Glomerular endothelial cell (primary cell): ENCODE measurements around the gene ST6GALNAC6. TPM values are rescaled to one million over a fixed set of nuclear protein-coding genes. Genes with fewer than 3 reads are reported as not detected.
A peak's percentile ranks its signal among the peaks of the same experiment; 100 is the strongest.
"Not testable (repeated sequence)": the region's sequence is repeated elsewhere in the genome, so short reads cannot be mapped to it uniquely, and the experiment has no call there.

Experiments used
- DNase-seq: peaks from one replicate; pipeline ENCODE4 v3.0.0-alpha.2; 2011; ENCODE audit warnings: low read depth, low spot score; ENCODE audit errors: extremely low read depth
- total RNA-seq: library from RNA; depleted of rRNA; stranded (reverse); fragments of >200 nt; gene quantifications from 2 replicates; pipeline ENCODE4 v1.2.3, GENCODE V29; 2015

Gene ST6GALNAC6
- total RNA-seq, 1 donor from 2014 or later: 72.0 TPM

DNA sequence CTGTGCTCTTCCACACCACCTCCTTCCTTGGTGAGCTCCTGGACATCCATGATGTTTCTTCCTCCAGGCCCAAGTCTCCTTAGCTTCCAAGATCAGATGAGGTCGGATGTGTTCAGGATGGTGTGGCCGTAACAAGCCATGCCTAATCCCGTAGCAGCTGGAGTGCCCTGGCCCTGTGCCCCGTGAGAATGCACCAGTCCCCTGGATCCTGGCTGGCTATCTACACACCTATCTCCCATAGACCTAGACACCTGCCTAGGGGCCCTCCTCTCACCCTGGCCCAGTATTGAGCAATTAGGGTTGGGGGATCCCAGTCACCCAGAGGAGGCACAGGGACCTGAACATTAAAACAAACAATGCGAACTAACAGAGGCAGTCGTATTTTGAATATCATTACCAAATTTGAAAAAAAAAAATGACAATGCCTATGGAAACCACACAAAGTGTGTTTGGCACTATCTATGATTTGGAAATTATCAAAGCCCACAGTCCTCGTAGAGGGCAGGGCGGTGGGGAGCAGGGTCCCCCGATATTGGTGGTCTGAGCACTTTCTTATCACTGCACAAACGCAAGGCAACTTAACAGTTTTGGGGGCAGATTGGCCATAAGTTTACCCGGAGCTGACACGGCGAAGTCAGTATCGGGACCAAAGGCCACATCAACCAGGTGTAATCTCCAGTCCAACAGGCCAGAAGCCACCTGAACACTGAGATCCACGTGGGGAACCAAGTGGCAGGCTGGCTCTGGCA is 58.1 kb downstream of the ST6GALNAC6 start:
- no peak for DNase-seq

DNA sequence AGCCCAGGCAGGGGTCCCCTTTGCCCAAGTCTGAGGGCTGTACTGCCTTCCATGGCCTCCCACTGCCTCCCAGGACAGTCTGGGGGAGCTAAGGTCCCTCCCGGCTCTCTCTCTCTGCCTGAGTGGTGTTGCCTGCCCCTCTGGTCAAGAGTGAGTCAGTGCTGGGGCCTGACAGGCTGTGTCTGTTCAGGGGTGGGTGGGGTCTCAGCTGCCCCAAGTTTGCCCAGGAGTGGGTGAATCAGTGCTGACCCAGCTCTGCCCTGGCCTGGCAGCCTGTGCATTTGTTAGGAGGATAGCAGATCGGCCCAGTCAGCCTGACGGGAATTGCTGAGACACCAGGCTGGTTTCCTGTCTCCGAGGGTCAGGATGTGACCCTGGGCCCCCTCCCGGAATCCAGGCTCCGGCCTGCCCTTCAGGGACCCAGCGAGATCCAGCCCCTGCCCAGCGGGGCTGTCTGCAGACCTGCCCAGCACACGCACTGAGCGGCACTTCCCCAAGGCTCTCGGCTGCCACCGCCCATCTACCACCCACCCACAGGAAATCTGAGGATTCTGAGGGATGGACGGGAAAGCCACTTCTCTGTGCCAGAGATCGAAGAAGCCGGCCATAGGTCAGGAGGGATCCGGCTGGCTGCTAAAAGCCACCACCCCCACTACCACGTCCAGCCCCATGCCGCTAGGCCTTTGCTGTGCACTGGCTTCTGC is 60.9 kb downstream of the ST6GALNAC6 start:
- peak; percentile 77 for DNase-seq

DNA sequence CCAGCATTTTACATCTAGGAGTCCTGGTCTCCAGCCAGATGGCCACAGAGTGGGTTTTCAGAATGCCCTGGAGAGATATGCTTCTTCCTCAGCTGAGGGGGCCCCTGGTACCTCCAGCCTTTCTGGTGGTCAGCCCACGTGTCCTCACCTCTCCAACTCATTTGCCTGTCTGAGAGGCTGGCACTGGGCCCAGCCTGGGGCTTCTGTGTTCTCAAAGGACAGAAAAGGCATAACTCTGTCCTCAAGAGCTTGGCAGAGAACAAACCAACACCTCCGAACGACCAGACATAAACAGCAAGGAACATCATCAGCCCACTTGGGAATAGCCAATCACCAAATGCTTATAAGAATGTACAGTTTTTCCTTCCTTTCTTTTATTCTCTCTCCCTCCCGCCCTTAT is 62.1 kb downstream of the ST6GALNAC6 start:
- DNase-seq: no peak

DNA sequence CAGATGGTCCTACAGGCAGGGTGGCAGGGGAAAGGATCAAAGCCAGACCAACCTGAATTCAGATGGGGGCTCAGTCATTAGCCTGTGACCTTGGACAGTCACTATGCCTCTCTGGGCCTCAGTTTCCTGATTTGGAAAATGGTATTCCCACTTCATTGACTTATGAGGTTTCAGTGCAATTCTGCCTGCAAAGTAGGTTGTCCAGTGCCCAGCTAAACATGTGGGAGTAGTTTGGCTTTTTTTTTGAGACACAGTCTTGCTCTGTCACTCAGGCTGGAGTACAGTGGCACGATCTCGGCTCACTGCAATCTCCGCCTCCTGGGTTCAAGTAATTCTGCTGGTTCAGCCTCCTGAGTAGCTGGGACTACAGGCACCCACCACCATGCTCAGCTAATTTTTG is 62.8 kb downstream of the ST6GALNAC6 start:
- DNase-seq: not testable (repeated sequence)

DNA sequence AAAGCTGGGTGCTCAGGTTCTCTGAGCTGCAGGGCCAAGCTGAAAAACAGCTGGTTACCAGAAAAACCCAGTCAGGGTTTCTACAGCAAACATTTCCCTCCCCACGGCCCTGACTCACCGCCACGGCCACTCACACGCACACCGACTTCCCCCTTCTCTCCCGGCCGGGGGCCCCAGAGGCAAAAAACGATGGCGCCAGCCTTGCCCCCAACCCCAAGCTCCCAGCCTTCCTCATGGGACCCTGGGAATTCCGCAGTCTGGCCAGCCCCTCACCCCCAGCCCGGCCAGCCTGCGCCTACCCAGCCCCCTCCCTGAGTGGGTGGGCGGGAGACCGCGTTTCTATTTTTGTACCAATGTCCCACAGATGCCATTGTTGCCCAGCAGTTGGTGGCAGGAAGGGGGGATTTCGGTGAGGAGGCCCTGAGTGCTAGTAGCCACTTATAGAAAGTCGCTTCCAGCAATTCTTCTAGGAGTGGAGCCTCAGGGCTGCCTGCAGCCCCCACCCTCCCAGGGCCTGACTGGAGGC is 63.3 kb downstream of the ST6GALNAC6 start:
- no peak for DNase-seq

Other genes starting within 250 kb of the ST6GALNAC6 start
- gene CFAP157, start 192.6 kb downstream of the ST6GALNAC6 start, total RNA-seq: not detected in 2 replicates
- gene PTRH1, start 183.9 kb downstream of the ST6GALNAC6 start, total RNA-seq: 46.5 and 51.4 TPM in 2 replicates
- gene TTC16, start 183.5 kb downstream of the ST6GALNAC6 start, total RNA-seq: not detected in 2 replicates
- 18.2 and 21.9 TPM in 2 replicates for gene TOR2A, start 164.3 kb downstream of the ST6GALNAC6 start, total RNA-seq
- 94.0 and 160 TPM in 2 replicates for gene SH2D3C, start 120.9 kb downstream of the ST6GALNAC6 start, total RNA-seq
- gene CDK9, start 113.6 kb downstream of the ST6GALNAC6 start, total RNA-seq: 110 and 146 TPM in 2 replicates
- 72.6 and 91.9 TPM in 2 replicates for gene FPGS, start 96.7 kb downstream of the ST6GALNAC6 start, total RNA-seq
- 469 and 565 TPM in 2 replicates for gene ENG, start 44.9 kb downstream of the ST6GALNAC6 start, total RNA-seq
- 80.6 and 88.4 TPM in 2 replicates for gene AK1, start 21.9 kb downstream of the ST6GALNAC6 start, total RNA-seq
- gene ST6GALNAC4, start 17.4 kb upstream of the ST6GALNAC6 start, total RNA-seq: 59.7 and 80.3 TPM in 2 replicates
- gene PIP5KL1, start 31.2 kb upstream of the ST6GALNAC6 start, total RNA-seq: 3.0 and 3.9 TPM in 2 replicates
- gene DPM2, start 38.3 kb upstream of the ST6GALNAC6 start, total RNA-seq: 19.7 and 28.6 TPM in 2 replicates
- 29.6 TPM in 2 replicates for gene EEIG1, start 81.4 kb upstream of the ST6GALNAC6 start, total RNA-seq
- gene NAIF1, start 167.7 kb upstream of the ST6GALNAC6 start, total RNA-seq: 6.8 and 8.4 TPM in 2 replicates
- 16.1 and 24.1 TPM in 2 replicates for gene SLC25A25, start 168.6 kb upstream of the ST6GALNAC6 start, total RNA-seq
- 63.4 and 68.6 TPM in 2 replicates for gene PTGES2, start 228.1 kb upstream of the ST6GALNAC6 start, total RNA-seq
- not detected in 2 replicates for gene LCN2, start 249.8 kb upstream of the ST6GALNAC6 start, total RNA-seq